Measurements from ENCODE around the gene USP49.

The USP49 gene

GRCh38 chr6:41805830-41806774 lies 89.1 kb downstream of the USP49 start:
- DNase-seq: no peak

GRCh38 chr6:41801380-41801779 lies 93.8 kb downstream of the USP49 start:
- peak; percentile 6 for DNase-seq

GRCh38 chr6:41799559-41799911 lies 95.6 kb downstream of the USP49 start:
- no peak for DNase-seq

GRCh38 chr6:41798901-41799558 lies 96.1 kb downstream of the USP49 start:
- DNase-seq: no peak

- no peak for DNase-seq
Observed at GRCh38 chr6:41796474-41796873, 98.7 kb downstream of the USP49 start.

GRCh38 chr6:41791984-41792383 lies 103.2 kb downstream of the USP49 start:
- no peak for DNase-seq

GRCh38 chr6:41791305-41791704 lies 103.9 kb downstream of the USP49 start:
- DNase-seq: no peak

- no peak for DNase-seq
Observed at GRCh38 chr6:41790045-41790444, 105.1 kb downstream of the USP49 start.

- no peak for DNase-seq
Observed at GRCh38 chr6:41789390-41789724, 105.8 kb downstream of the USP49 start.

- DNase-seq: peak; percentile 82
Observed at GRCh38 chr6:41787219-41787917, 107.8 kb downstream of the USP49 start, which contains the start of gene TOMM6. TSS of gene TOMM6 (plus strand) at chr6:41787694. CDS start at chr6:41787698, 4 bp downstream.

GRCh38 chr6:41786451-41787218 lies 108.5 kb downstream of the USP49 start:
- DNase-seq: peak; percentile 55

- no peak for DNase-seq
Observed at GRCh38 chr6:41785689-41786450, 109.3 kb downstream of the USP49 start.

- DNase-seq: no peak
Observed at GRCh38 chr6:41785254-41785653, 109.9 kb downstream of the USP49 start.

- DNase-seq: no peak
Observed at GRCh38 chr6:41784581-41785171, 110.5 kb downstream of the USP49 start.

GRCh38 chr6:41783106-41783780 lies 111.9 kb downstream of the USP49 start:
- DNase-seq: no peak

GRCh38 chr6:41781366-41781730 lies 113.8 kb downstream of the USP49 start:
- no peak for DNase-seq

- DNase-seq: peak; percentile 44
Observed at GRCh38 chr6:41780551-41781365, 114.4 kb downstream of the USP49 start, which contains the start of gene PRICKLE4. TSS of gene PRICKLE4 (plus strand) at chr6:41780782. CDS start at chr6:41783474, 2,692 bp downstream.

GRCh38 chr6:41779788-41780550 lies 115.2 kb downstream of the USP49 start, which contains the start of gene FRS3:
TSS of gene FRS3 (minus strand) at chr6:41779900. CDS start at chr6:41776987, 2,913 bp downstream.
- peak; percentile 67 for DNase-seq

- DNase-seq: no peak
Observed at GRCh38 chr6:41779336-41779735, 115.8 kb downstream of the USP49 start.

All from kidney glomerular epithelial cell (primary cell).